Neural progenitor cell (in vitro differentiated cells): ENCODE measurements around the gene STRN. TPM values are rescaled to one million over a fixed set of nuclear protein-coding genes. Genes with fewer than 3 reads are reported as not detected.

Experiments used
- DNase-seq: peaks from one replicate; pipeline ENCODE4 v3.0.0-alpha.2; 2016; ENCODE audit warnings: low spot score
- H2AFZ ChIP-seq: fragments of 200-600 bp; sonication (generic); replicated peaks from 2 replicates; pipeline ENCODE4 v1.6.1; 2016; ENCODE audit warnings: antibody characterized with exemption
- H3F3A ChIP-seq: fragments of 200-600 bp; sonication (generic); 2 replicates; pipeline ENCODE4 v1.6.1; 2016; ENCODE audit warnings: antibody characterized with exemption, low read depth
- H3K27ac ChIP-seq: fragments of 200-600 bp; sonication (generic); 2 replicates; pipeline ENCODE4 v1.5.1; 2016; ENCODE audit warnings: mild to moderate bottlenecking
- H3K27me3 ChIP-seq: fragments of 200-600 bp; sonication (generic); 2 replicates; pipeline ENCODE4 v1.6.1; 2016; ENCODE audit warnings: mild to moderate bottlenecking, moderate library complexity
- H3K36me3 ChIP-seq: fragments of 200-600 bp; sonication (generic); 2 replicates; pipeline ENCODE4 v1.5.1; 2016
- H3K4me1 ChIP-seq: fragments of 200-600 bp; sonication (generic); 2 replicates; pipeline ENCODE4 v1.6.1; 2016; ENCODE audit warnings: mixed run types
- H3K4me2 ChIP-seq: fragments of 200-600 bp; sonication (generic); 2 replicates; pipeline ENCODE4 v1.6.1; 2016
- H3K4me3 ChIP-seq: fragments of 200-600 bp; sonication (generic); 2 replicates; pipeline ENCODE4 v1.5.1; 2016
- H3K79me2 ChIP-seq: fragments of 200-600 bp; sonication (generic); 2 replicates; pipeline ENCODE4 v1.6.1; 2016; ENCODE audit warnings: low read depth
- H3K9ac ChIP-seq: fragments of 200-600 bp; sonication (generic); 2 replicates; pipeline ENCODE4 v1.6.1; 2016
- H3K9me3 ChIP-seq: fragments of 200-600 bp; sonication (generic); 2 replicates; pipeline ENCODE4 v1.5.1; 2016; ENCODE audit warnings: low read depth
- H4K20me1 ChIP-seq: fragments of 200-600 bp; sonication (generic); 2 replicates; pipeline ENCODE4 v1.6.1; 2016; ENCODE audit warnings: low read depth
- H3K27ac Mint-ChIP-seq: 3 replicates; pipeline ENCODE4 v1.8.0; 2021; ENCODE audit warnings: mixed read lengths
- H3K27me3 Mint-ChIP-seq: 2 replicates; pipeline ENCODE4 v1.8.0; 2022; ENCODE audit warnings: low read depth, mild to moderate bottlenecking, inconsistent platforms, moderate library complexity, mixed read lengths; ENCODE audit not compliant: insufficient read depth
- H3K36me3 Mint-ChIP-seq: 3 replicates; pipeline ENCODE4 v1.8.0; 2021; ENCODE audit warnings: mixed read lengths
- H3K4me1 Mint-ChIP-seq: 3 replicates; pipeline ENCODE4 v1.8.0; 2021; ENCODE audit warnings: mixed read lengths
- H3K4me3 Mint-ChIP-seq: 3 replicates; pipeline ENCODE4 v1.8.0; 2021; ENCODE audit warnings: mild to moderate bottlenecking, moderate library complexity, mixed read lengths
- H3K9me3 Mint-ChIP-seq: 3 replicates; pipeline ENCODE4 v1.8.0; 2020; ENCODE audit warnings: mixed read lengths
- CTCF ChIP-seq: fragments of 200-600 bp; sonication (generic); IDR thresholded peaks from 2 replicates; pipeline ENCODE4 v1.5.1; 2017; ENCODE audit warnings: antibody characterized with exemption, mild to moderate bottlenecking
- EZH2 ChIP-seq: fragments of 200-600 bp; sonication (generic); IDR thresholded peaks from 2 replicates; pipeline ENCODE4 v1.6.1; 2017; ENCODE audit warnings: antibody characterized with exemption, mild to moderate bottlenecking, moderate library complexity
- EZH2phosphoT487 ChIP-seq: fragments of 200-600 bp; sonication (generic); IDR thresholded peaks from 2 replicates; pipeline ENCODE4 v1.6.1; 2017; ENCODE audit warnings: antibody characterized with exemption
- total RNA-seq: library from RNA; depleted of rRNA; stranded (reverse); fragments of >200 nt; gene quantifications from 2 replicates; pipeline ENCODE4 v1.2.3, GENCODE V29; 2015; ENCODE audit warnings: low replicate concordance

The STRN gene
- total RNA-seq, 1 donor from 2014 or later = 20.9 TPM

- no peaks in the 10 kb centered on the region for H3K9me3 Mint-ChIP-seq
- no peak for DNase-seq
- no peaks in the 10 kb centered on the region for H3K79me2 ChIP-seq
- H3K36me3 Mint-ChIP-seq = peaks cover 33% of the 10 kb centered on the region
- H3K4me3 ChIP-seq = no peak overlapping the region
- TF ChIP-seq EZH2 (no peak), CTCF (no peak), EZH2phosphoT487 (no peak)
- H3F3A ChIP-seq = no peaks in the 10 kb centered on the region
- H3K27me3 ChIP-seq = no peaks in the 10 kb centered on the region
- no peak overlapping the region for H3K4me2 ChIP-seq
- no peaks in the 10 kb centered on the region for H3K4me1 Mint-ChIP-seq
- H2AFZ ChIP-seq = no peak overlapping the region
- H3K4me1 ChIP-seq = no peaks in the 10 kb centered on the region
- H3K27ac ChIP-seq = no peak overlapping the region
- no peaks in the 10 kb centered on the region for H3K27me3 Mint-ChIP-seq
- H3K9me3 ChIP-seq = no peaks in the 10 kb centered on the region
- no peaks in the 10 kb centered on the region for H3K36me3 ChIP-seq
- no peak overlapping the region for H3K27ac Mint-ChIP-seq
- no peaks in the 10 kb centered on the region for H4K20me1 ChIP-seq
- no peak overlapping the region for H3K4me3 Mint-ChIP-seq
- no peak overlapping the region for H3K9ac ChIP-seq
Observed at GRCh38 chr2:36871068-36871707, 95.1 kb downstream of the STRN start.

- no peaks in the 10 kb centered on the region for H3F3A ChIP-seq
- Mint-ChIP-seq H3K36me3 (peaks cover 35% of the 10 kb centered on the region), H3K9me3 (no peaks in the 10 kb centered on the region), H3K4me3 (no peak overlapping the region), H3K27me3 (no peaks in the 10 kb centered on the region), H3K27ac (no peak overlapping the region), H3K4me1 (no peaks in the 10 kb centered on the region)
- H3K79me2 ChIP-seq = no peaks in the 10 kb centered on the region
- no peaks in the 10 kb centered on the region for H3K27me3 ChIP-seq
- no peaks in the 10 kb centered on the region for H3K36me3 ChIP-seq
- no peak overlapping the region for H3K9ac ChIP-seq
- TF ChIP-seq CTCF = no peak
- TF ChIP-seq EZH2phosphoT487 = no peak
- no peak for TF ChIP-seq EZH2
- no peaks in the 10 kb centered on the region for H3K4me1 ChIP-seq
- no peaks in the 10 kb centered on the region for H3K9me3 ChIP-seq
- no peak overlapping the region for H3K4me2 ChIP-seq
- H2AFZ ChIP-seq = no peak overlapping the region
- no peak overlapping the region for H3K4me3 ChIP-seq
- no peak overlapping the region for H3K27ac ChIP-seq
- H4K20me1 ChIP-seq = no peaks in the 10 kb centered on the region
- no peak for DNase-seq
Observed at GRCh38 chr2:36869606-36870005, 96.7 kb downstream of the STRN start.

GRCh38 chr2:36861896-36862295 lies 104.4 kb downstream of the STRN start:
- no peak overlapping the region for H3K27ac Mint-ChIP-seq
- Histone ChIP-seq H3K36me3 (no peaks in the 10 kb centered on the region), H2AFZ (no peak overlapping the region), H3K9ac (no peak overlapping the region), H4K20me1 (no peaks in the 10 kb centered on the region), H3K4me1 (peaks cover 2% of the 10 kb centered on the region), H3F3A (no peaks in the 10 kb centered on the region), H3K27me3 (no peaks in the 10 kb centered on the region), H3K27ac (no peak overlapping the region), H3K4me3 (no peak overlapping the region), H3K79me2 (no peaks in the 10 kb centered on the region), H3K9me3 (no peaks in the 10 kb centered on the region), H3K4me2 (no peak overlapping the region)
- no peak for TF ChIP-seq EZH2
- no peak for TF ChIP-seq EZH2phosphoT487
- no peak for TF ChIP-seq CTCF
- no peak overlapping the region for H3K4me3 Mint-ChIP-seq
- H3K27me3 Mint-ChIP-seq = no peaks in the 10 kb centered on the region
- peaks cover 30% of the 10 kb centered on the region for H3K36me3 Mint-ChIP-seq
- H3K4me1 Mint-ChIP-seq = peaks cover 2% of the 10 kb centered on the region
- DNase-seq = no peak
- H3K9me3 Mint-ChIP-seq = no peaks in the 10 kb centered on the region
